ENCODE results near the gene OSTM1. TPM values are rescaled to one million over a fixed set of nuclear protein-coding genes. Genes with fewer than 3 reads are reported as not detected.

OSTM1 gene
- total and polyA plus RNA-seq, 2 of the 13 experiments (the other 11 are each of a cell fraction or from before 2014, with no cell fraction given) = 8.7 to 20.5 TPM

- ATAC-seq = no peak
- Histone ChIP-seq H3K4me3 (replicated peaks in 1 of 3; ENCODE audit: insufficient read depth in 1 of 3, low read depth in 2 of 3, low read length in 3 of 3) (no peak overlapping the region), H3K79me2 (ENCODE audit: insufficient read depth, low read length) (no peaks in the 10 kb centered on the region), H3K9me3 (ENCODE audit: low read length) (no peaks in the 10 kb centered on the region), H3K4me1 (ENCODE audit: insufficient read depth, low read length) (peaks cover 22% of the 10 kb centered on the region), H2AFZ (ENCODE audit: low read length) (no peak overlapping the region), H3K27ac (ENCODE audit: extremely low read length, insufficient read depth, low read length) (no peak overlapping the region), H4K20me1 (ENCODE audit: insufficient read depth, low read length) (no peaks in the 10 kb centered on the region), H3K36me3 (replicated peaks in 1 of 2; ENCODE audit: control insufficient read depth in 1 of 2, insufficient read depth in 2 of 2, low read length in 2 of 2) (no peaks in the 10 kb centered on the region), H3K9ac (ENCODE audit: insufficient read depth, low read depth, low read length) (no peak overlapping the region), H3K27me3 (ENCODE audit: control insufficient read depth in 1 of 2, insufficient read depth in 2 of 2, low read length in 2 of 2) (peaks cover 4 to 73% of the 10 kb centered on the region in 2 experiments), H3K4me2 (ENCODE audit: low read depth, low read length) (peak overlapping the region; percentile 91; the same call in 1 of the 2 replicates)
- ChIA-PET CTCF (ENCODE audit: low intra/inter-chr PET ratio, low total read pairs) (interaction anchor here (1.7 kb wide), 1 partner anchor 410 kb away, joined by 3 read pairs; no protein-coding TSS in a partner anchor), POLR2A (no interaction called here)
- in situ Hi-C loops (cut with HindIII; ENCODE audit: extremely low pct_ligation_motif_present, low pct_unique_long_range_greater_than_20kb) (no loop called here), intact Hi-C loops (cut with micrococcal nuclease; ENCODE audit: unreplicated experiment) (no loop called here)
- no peak for DNase-seq (ENCODE audit: low spot score)
- no peak for FAIRE-seq
- WGBS (ENCODE audit: low lambda C conversion rate) = 79% methylated on average over 23 of the region's 46 CpGs
- BruUV-seq (replicated peaks) = no TSS peak
- TF ChIP-seq TBP (CRISPR knock-in tag; IDR thresholded peaks at IDR 0.05) = no peak
- no peak for TF ChIP-seq ZKSCAN1 (IDR thresholded peaks at IDR 0.05; ENCODE audit: low read length)
- TF ChIP-seq ZBTB40 (IDR thresholded peaks at IDR 0.05) = no peak
- TF ChIP-seq ZBTB40 (CRISPR knock-in tag; IDR thresholded peaks at IDR 0.05) = no peak
- TF ChIP-seq, protein P1, sequence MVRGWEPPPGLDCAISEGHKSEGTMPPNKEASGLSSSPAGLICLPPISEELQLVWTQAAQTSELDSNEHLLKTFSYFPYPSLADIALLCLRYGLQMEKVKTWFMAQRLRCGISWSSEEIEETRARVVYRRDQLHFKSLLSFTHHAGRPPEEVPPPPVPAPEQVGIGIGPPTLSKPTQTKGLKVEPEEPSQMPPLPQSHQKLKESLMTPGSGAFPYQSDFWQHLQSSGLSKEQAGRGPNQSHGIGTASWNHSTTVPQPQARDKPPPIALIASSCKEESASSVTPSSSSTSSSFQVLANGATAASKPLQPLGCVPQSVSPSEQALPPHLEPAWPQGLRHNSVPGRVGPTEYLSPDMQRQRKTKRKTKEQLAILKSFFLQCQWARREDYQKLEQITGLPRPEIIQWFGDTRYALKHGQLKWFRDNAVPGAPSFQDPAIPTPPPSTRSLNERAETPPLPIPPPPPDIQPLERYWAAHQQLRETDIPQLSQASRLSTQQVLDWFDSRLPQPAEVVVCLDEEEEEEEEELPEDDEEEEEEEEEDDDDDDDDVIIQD (CRISPR knock-in tag; IDR thresholded peaks at IDR 0.05; ENCODE audit: low read depth) = no peak
- TF ChIP-seq ZNF7 (CRISPR knock-in tag; IDR thresholded peaks at IDR 0.05) = no peak
- TF ChIP-seq HOXD1 (CRISPR knock-in tag; IDR thresholded peaks at IDR 0.05) = no peak
- TF ChIP-seq CBX1 (IDR thresholded peaks at IDR 0.05; ENCODE audit: low read depth) = no peak
- no peak for TF ChIP-seq NPAS2 (CRISPR knock-in tag; IDR thresholded peaks at IDR 0.05; ENCODE audit: borderline replicate concordance)
- TF ChIP-seq SALL1 (CRISPR knock-in tag; IDR thresholded peaks at IDR 0.05) = no peak
These were observed 42.2 kb upstream of the OSTM1 start for GRCh38 chr6:108116546-108117426.
